Transverse colon (tissue), 4 donors: Measurements from ENCODE around the gene CDC42EP3. TPM values are rescaled to one million over a fixed set of nuclear protein-coding genes. Genes with fewer than 3 reads are reported as not detected.

ENCODE experiments used
- DNase-seq: peaks from one replicate; pipeline ENCODE4 v3.0.0-alpha.2; 2019
- H3K27ac ChIP-seq, 4 donors: fragments of 200-600 bp; sonication (generic); 2 replicates each; pipeline ENCODE4 v1.5.1; 2016 to 2018; ENCODE audit warnings: inconsistent platforms in 4 of 4
- H3K27me3 ChIP-seq: fragments of 200-600 bp; sonication (generic); 2 replicates; pipeline ENCODE4 v1.5.1; 2017; ENCODE audit warnings: inconsistent platforms
- H3K36me3 ChIP-seq, 4 donors: fragments of 200-600 bp; sonication (generic); 2 replicates each; pipeline ENCODE4 v1.5.1; 2017 to 2019; ENCODE audit warnings: inconsistent platforms in 4 of 4
- H3K4me1 ChIP-seq, 4 donors: fragments of 200-600 bp; sonication (generic); 2 replicates each; pipeline ENCODE4 v1.5.1; 2017 to 2020; ENCODE audit warnings: inconsistent platforms in 4 of 4
- H3K4me3 ChIP-seq, 4 donors: fragments of 200-600 bp; sonication (generic); 1 replicate in 1 of 4; 2 replicates in 3 of 4; pipeline versions ENCODE4 v1.5.1 to v1.6.1; 2017 to 2019; ENCODE audit warnings: inconsistent platforms in 4 of 4
- H3K9me3 ChIP-seq, 2 donors: fragments of 200-600 bp; sonication (generic); 2 replicates each; pipeline ENCODE4 v1.5.1; 2017 to 2019; ENCODE audit warnings: inconsistent platforms in 2 of 2
- EP300 ChIP-seq: sonication (generic); formaldehyde crosslinking; IDR thresholded peaks from one replicate; pipeline ENCODE4 v1.6.1; 2017; ENCODE audit warnings: antibody characterized with exemption, low read depth
- POLR2A ChIP-seq: fragments of 450-650 bp; IDR thresholded peaks from one replicate; pipeline ENCODE4 v1.6.1; 2016; ENCODE audit warnings: antibody characterized with exemption, mild to moderate bottlenecking, moderate library complexity
- POLR2AphosphoS5 ChIP-seq, 3 donors: sonication (generic); formaldehyde crosslinking; IDR thresholded peaks; one replicate each; pipeline ENCODE4 v1.6.1; 2016; ENCODE audit warnings: antibody characterized with exemption in 3 of 3
- WGBS, 2 donors: methylation state at CpG; one replicate each; pipeline ENCODE4 v1.1.5; 2018; ENCODE audit warnings: low coverage in 1 of 2; 5-methylcytosine and 5-hydroxymethylcytosine counted together
- in situ Hi-C, 4 donors: fragments of 200-750 bp; cut with MboI; loops; one replicate each; pipeline versions ENCODE4 v1.15.0 to v1.15.1; 2017; ENCODE audit warnings: low sequenced_read_pairs in 3 of 4, low pct_ligation_motif_present in 1 of 4, low pct_unique_long_range_greater_than_20kb in 1 of 4
- intact Hi-C: fragments of 100-400 bp; cut with DNase I; formaldehyde crosslinking; loops from one replicate; pipeline ENCODE4 v1.15.1; 2023; ENCODE audit warnings: low total_unique reads
- total RNA-seq, 4 donors: library from RNA; depleted of rRNA; stranded (reverse); fragments of >200 nt; gene quantifications; one replicate each; pipeline ENCODE4 v1.1.0, GENCODE V29; 2016
- TF ChIP-seq, protein P1 (sequence below), 5 experiments: fragments of 200-600 bp in 3 of 5; fragments of 450-650 bp in 2 of 5; sonication (generic) in 3 of 5; IDR thresholded peaks; 1 replicate in 2 of 5; 2 replicates in 3 of 5; pipeline ENCODE4 v1.5.1; 2016 to 2017; ENCODE audit warnings: antibody characterized with exemption in 5 of 5, inconsistent platforms in 3 of 5, mild to moderate bottlenecking in 2 of 5, moderate library complexity in 1 of 5

Gene CDC42EP3
- total RNA-seq, 4 donors from 2014 or later = 20.6 to 104 (median 31.8) TPM

GRCh38 chr2:37631698-37632097 is 39.7 kb downstream of the CDC42EP3 start:
- Histone ChIP-seq H3K4me1 (peaks cover 0 to 2% (median 0%) of the 10 kb centered on the region in 4 donors), H3K36me3 (no peaks in the 10 kb centered on the region), H3K27ac (no peak overlapping the region), H3K27me3 (no peaks in the 10 kb centered on the region), H3K4me3 (no peak overlapping the region), H3K9me3 (no peaks in the 10 kb centered on the region)
- no peak for DNase-seq
- intact Hi-C loops (loop anchor here (10.0 kb wide), 1 partner anchor 487 kb away; no protein-coding TSS in a partner anchor), in situ Hi-C loops (no loop called here)
- 85% methylated on average over 4 of the region's 4 CpGs for WGBS, 2 donors
- TF ChIP-seq POLR2A = no peak
- TF ChIP-seq POLR2AphosphoS5 (IDR thresholded peaks at IDR 0.05) = no peak
- TF ChIP-seq, protein P1, sequence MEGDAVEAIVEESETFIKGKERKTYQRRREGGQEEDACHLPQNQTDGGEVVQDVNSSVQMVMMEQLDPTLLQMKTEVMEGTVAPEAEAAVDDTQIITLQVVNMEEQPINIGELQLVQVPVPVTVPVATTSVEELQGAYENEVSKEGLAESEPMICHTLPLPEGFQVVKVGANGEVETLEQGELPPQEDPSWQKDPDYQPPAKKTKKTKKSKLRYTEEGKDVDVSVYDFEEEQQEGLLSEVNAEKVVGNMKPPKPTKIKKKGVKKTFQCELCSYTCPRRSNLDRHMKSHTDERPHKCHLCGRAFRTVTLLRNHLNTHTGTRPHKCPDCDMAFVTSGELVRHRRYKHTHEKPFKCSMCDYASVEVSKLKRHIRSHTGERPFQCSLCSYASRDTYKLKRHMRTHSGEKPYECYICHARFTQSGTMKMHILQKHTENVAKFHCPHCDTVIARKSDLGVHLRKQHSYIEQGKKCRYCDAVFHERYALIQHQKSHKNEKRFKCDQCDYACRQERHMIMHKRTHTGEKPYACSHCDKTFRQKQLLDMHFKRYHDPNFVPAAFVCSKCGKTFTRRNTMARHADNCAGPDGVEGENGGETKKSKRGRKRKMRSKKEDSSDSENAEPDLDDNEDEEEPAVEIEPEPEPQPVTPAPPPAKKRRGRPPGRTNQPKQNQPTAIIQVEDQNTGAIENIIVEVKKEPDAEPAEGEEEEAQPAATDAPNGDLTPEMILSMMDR (IDR thresholded peaks at IDR 0.05) = no peak

GRCh38 chr2:37631292-37631691 is 40.1 kb downstream of the CDC42EP3 start:
- H3K4me1 ChIP-seq = peaks cover 0 to 4% (median 0%) of the 10 kb centered on the region in 4 donors
- H3K27me3 ChIP-seq = no peaks in the 10 kb centered on the region
- H3K9me3 ChIP-seq = no peaks in the 10 kb centered on the region
- no peaks in the 10 kb centered on the region for H3K36me3 ChIP-seq
- H3K27ac ChIP-seq = no peak overlapping the region
- in situ Hi-C loops = no loop called here
- TF ChIP-seq POLR2AphosphoS5 (IDR thresholded peaks at IDR 0.05) = no peak
- TF ChIP-seq, protein P1 (IDR thresholded peaks at IDR 0.05) = no peak
- no peak for TF ChIP-seq POLR2A
- no peak for TF ChIP-seq EP300
- DNase-seq = no peak
- intact Hi-C loops = loop anchor here (10.0 kb wide), 1 partner anchor 486 kb away; no protein-coding TSS in a partner anchor
- 83 to 95% methylated on average over 2 of the region's 2 CpGs for WGBS, 2 donors
- H3K4me3 ChIP-seq = no peak overlapping the region

GRCh38 chr2:37630776-37631175 is 40.7 kb downstream of the CDC42EP3 start:
- TF ChIP-seq POLR2A = no peak
- no peak for TF ChIP-seq EP300
- TF ChIP-seq, protein P1 (IDR thresholded peaks at IDR 0.05) = no peak
- TF ChIP-seq POLR2AphosphoS5 (IDR thresholded peaks at IDR 0.05) = no peak
- intact Hi-C loops = loop anchor here (10.0 kb wide), 1 partner anchor 486 kb away; no protein-coding TSS in a partner anchor
- Histone ChIP-seq H3K27me3 (no peaks in the 10 kb centered on the region), H3K27ac (no peak overlapping the region), H3K36me3 (no peaks in the 10 kb centered on the region), H3K9me3 (no peaks in the 10 kb centered on the region), H3K4me3 (no peak overlapping the region), H3K4me1 (peaks cover 0 to 5% (median 0%) of the 10 kb centered on the region in 4 donors)
- in situ Hi-C loops = no loop called here
- DNase-seq = no peak
- WGBS, 2 donors = 57 to 62% methylated on average over 4 of the region's 4 CpGs

DNA sequence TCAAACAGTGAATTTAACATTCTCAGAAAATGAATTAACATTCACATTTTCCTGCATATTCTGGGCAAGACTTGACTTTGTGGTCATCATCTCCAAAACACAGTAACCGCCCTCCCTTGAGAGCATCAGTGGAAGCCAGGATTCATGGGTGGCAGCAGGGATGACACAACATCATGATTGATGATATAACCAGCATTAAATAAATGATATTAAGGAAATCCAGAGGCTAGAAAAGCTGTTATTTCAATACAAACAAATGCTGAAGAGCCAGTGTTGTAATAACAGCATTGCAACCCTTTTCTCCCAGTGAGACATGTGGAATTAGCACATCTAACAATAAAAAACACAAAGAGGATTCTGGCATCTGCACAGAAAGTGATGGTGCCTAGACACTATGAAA is 41.1 kb downstream of the CDC42EP3 start:
- H3K27ac ChIP-seq = no peak overlapping the region
- 94 to 100% methylated on average over 1 of the region's 1 CpG for WGBS, 2 donors

More for the DNA sequence above, 41.1 kb downstream of the CDC42EP3 start:
- H3K4me1 ChIP-seq = peaks cover 0 to 10% (median 0%) of the 10 kb centered on the region in 4 donors
- no peaks in the 10 kb centered on the region for H3K27me3 ChIP-seq
- no peaks in the 10 kb centered on the region for H3K9me3 ChIP-seq
- DNase-seq = no peak
- in situ Hi-C loops = no loop called here
- intact Hi-C loops = loop anchor here (10.0 kb wide), 1 partner anchor 486 kb away; no protein-coding TSS in a partner anchor
- no peak for TF ChIP-seq POLR2AphosphoS5 (IDR thresholded peaks at IDR 0.05)
- TF ChIP-seq, protein P1 (IDR thresholded peaks at IDR 0.05) = no peak
- no peak for TF ChIP-seq EP300
- TF ChIP-seq POLR2A = no peak
- H3K36me3 ChIP-seq = no peaks in the 10 kb centered on the region
- no peak overlapping the region for H3K4me3 ChIP-seq
